Stomach smooth muscle (tissue), 2 donors: ENCODE measurements around the gene JAK2.

Experiments used
- H3K27ac ChIP-seq: one replicate; pipeline ENCODE4 v1.7.0; 2013; ENCODE audit warnings: mild to moderate bottlenecking, low read length, inconsistent platforms
- H3K27me3 ChIP-seq, 2 donors: one replicate each; pipeline ENCODE4 v1.7.0; 2013; ENCODE audit warnings: low read length in 2 of 2; ENCODE audit not compliant: insufficient read depth in 2 of 2, control insufficient read depth in 1 of 2
- H3K36me3 ChIP-seq, 2 donors: one replicate each; pipeline ENCODE4 v1.7.0; 2013; ENCODE audit warnings: low read length in 2 of 2; ENCODE audit not compliant: control insufficient read depth in 2 of 2, insufficient read depth in 2 of 2
- H3K4me1 ChIP-seq: one replicate; pipeline ENCODE4 v1.7.0; 2013; ENCODE audit warnings: low read length; ENCODE audit not compliant: control insufficient read depth, insufficient read depth
- H3K4me3 ChIP-seq, 2 donors: one replicate each; pipeline ENCODE4 v1.7.0; 2013; ENCODE audit warnings: low read length in 2 of 2
- H3K9ac ChIP-seq, 2 donors: one replicate each; pipeline ENCODE4 v1.7.0; 2013; ENCODE audit warnings: low read length in 2 of 2, mild to moderate bottlenecking in 1 of 2
- H3K9me3 ChIP-seq, 2 donors: one replicate each; pipeline ENCODE4 v1.7.0; 2013; ENCODE audit warnings: low read length in 2 of 2; ENCODE audit not compliant: control insufficient read depth in 2 of 2
- donor health status: healthy.
- donor health status: Pancreatic carcinoma.

The JAK2 gene

DNA sequence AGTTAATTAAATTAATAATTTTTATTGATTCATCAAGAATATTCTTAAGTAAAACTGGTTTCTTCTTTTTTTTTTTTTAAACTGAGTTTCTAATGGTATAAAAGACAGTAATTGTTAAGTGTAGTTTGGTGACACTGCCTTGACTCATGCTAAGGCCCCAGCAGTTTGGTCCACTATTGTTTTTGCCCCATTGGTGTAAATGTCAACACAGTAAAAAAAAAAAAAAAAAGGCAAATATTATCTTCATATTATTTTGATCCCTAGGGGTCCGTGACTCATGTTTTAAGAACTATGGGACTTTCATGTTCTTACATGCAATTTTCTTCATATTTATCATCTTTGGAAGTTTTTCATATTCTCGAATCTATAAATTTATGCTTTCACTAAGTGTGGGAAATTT, 29.2 kb upstream of the JAK2 start:
- H3K4me3 ChIP-seq: no peak overlapping the region
- H3K36me3 ChIP-seq: no peaks in the 10 kb centered on the region
- no peak overlapping the region for H3K27ac ChIP-seq
- no peak overlapping the region for H3K9ac ChIP-seq
- no peaks in the 10 kb centered on the region for H3K27me3 ChIP-seq
- no peaks in the 10 kb centered on the region for H3K9me3 ChIP-seq
- no peaks in the 10 kb centered on the region for H3K4me1 ChIP-seq

DNA sequence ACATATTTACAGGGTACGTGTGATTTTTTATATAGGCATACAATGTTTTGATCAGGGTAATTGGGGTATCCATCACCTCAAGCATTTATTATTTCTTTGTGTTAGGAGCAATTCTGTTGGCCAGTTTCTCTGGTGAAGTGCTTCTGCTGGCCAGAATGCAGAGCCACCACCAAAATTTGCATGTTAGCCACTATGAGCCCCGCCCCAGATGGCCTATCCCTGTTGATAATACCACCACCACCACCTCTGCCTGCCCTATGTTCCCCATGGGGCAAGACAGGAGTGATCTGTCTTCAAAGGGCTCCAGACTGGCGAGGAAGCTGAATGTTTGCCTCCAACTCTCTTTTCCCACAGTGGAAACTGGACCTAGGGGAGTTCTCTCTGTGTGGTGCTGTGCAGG, 26.0 kb upstream of the JAK2 start:
- H3K27ac ChIP-seq: no peak overlapping the region
- no peaks in the 10 kb centered on the region for H3K36me3 ChIP-seq

DNA sequence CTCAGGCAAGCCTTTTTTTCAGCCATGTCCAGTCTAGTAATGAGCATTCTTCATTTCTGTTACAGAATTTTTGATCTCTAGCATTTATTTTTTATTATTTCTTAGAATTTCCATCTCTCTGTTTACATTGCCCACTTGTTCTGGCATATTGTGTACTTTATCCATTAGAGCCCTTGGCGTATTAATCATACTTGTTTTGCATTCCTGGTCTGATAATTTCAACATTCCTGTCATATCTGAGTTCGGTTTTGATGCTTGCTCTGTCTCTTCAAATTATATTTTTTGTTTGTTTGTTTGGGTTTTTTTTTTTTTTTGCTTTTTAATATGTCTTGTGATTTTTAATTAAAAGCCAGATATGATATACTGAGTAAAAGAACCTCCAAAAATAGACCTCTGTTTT, 23.0 kb upstream of the JAK2 start:
- H3K4me3 ChIP-seq: no peak overlapping the region
- H3K27me3 ChIP-seq: no peaks in the 10 kb centered on the region
- no peaks in the 10 kb centered on the region for H3K9me3 ChIP-seq
- H3K27ac ChIP-seq: no peak overlapping the region
- H3K36me3 ChIP-seq: no peaks in the 10 kb centered on the region
- no peaks in the 10 kb centered on the region for H3K4me1 ChIP-seq
- no peak overlapping the region for H3K9ac ChIP-seq

More for the DNA sequence above, 26.0 kb upstream of the JAK2 start:
- Histone ChIP-seq H3K9ac (no peak overlapping the region), H3K9me3 (no peaks in the 10 kb centered on the region), H3K4me3 (no peak overlapping the region), H3K27me3 (no peaks in the 10 kb centered on the region), H3K4me1 (no peaks in the 10 kb centered on the region)

DNA sequence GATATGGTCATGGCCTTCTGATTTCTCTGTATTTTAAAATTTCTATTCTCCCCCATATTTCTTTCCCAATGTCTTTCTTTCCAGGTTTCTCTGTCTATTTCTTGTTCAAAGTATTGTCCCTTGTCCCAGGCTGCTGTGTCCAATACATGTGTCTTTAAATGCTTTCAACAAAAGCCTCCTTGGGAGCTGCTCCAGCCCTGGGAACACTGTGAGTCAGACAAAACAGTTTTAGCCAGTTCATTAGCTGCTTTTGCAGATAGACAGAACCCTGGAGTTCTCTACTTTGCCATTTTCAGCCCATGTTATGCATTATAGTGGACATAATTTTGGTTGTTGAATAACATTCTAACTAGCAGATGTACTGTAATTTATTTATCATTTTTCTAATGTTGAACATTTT, 20.5 kb upstream of the JAK2 start:
- Histone ChIP-seq H3K36me3 (no peaks in the 10 kb centered on the region), H3K27me3 (no peaks in the 10 kb centered on the region), H3K9ac (no peak overlapping the region), H3K4me1 (no peaks in the 10 kb centered on the region), H3K27ac (no peak overlapping the region), H3K9me3 (no peaks in the 10 kb centered on the region), H3K4me3 (no peak overlapping the region)

- Histone ChIP-seq H3K36me3 (no peaks in the 10 kb centered on the region), H3K27me3 (no peaks in the 10 kb centered on the region), H3K27ac (no peak overlapping the region), H3K9ac (no peak overlapping the region), H3K9me3 (no peaks in the 10 kb centered on the region), H3K4me3 (no peak overlapping the region), H3K4me1 (no peaks in the 10 kb centered on the region)
These were observed 19.8 kb upstream of the JAK2 start for GRCh38 chr9:4965174-4965821.

- no peak overlapping the region for H3K4me3 ChIP-seq
- no peaks in the 10 kb centered on the region for H3K36me3 ChIP-seq
- no peaks in the 10 kb centered on the region for H3K9me3 ChIP-seq
- H3K4me1 ChIP-seq: no peaks in the 10 kb centered on the region
- no peaks in the 10 kb centered on the region for H3K27me3 ChIP-seq
- H3K9ac ChIP-seq: no peak overlapping the region
- H3K27ac ChIP-seq: no peak overlapping the region
These were observed 17.5 kb upstream of the JAK2 start for GRCh38 chr9:4967523-4967922.

DNA sequence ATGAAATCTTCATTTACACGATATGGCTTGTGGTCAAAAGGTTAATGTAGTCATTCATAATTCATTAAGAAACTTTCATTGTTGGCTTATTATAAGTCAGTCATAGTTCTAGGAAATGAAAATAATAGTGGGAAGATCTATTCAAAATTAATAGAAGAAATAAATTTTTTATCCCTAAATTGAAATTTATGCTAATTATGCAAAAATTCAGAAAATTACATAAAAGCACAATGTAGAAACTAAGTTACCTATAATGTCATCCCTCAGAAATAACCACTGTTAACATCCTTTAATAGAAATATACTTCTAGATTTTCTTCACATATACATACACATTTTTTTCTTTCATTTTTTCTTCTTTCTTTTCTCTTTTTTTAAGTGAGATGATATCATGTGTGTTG, 15.9 kb upstream of the JAK2 start:
- H3K4me1 ChIP-seq: no peaks in the 10 kb centered on the region
- H3K27ac ChIP-seq: no peak overlapping the region
- H3K9ac ChIP-seq: no peak overlapping the region
- no peak overlapping the region for H3K4me3 ChIP-seq
- H3K36me3 ChIP-seq: no peaks in the 10 kb centered on the region
- no peaks in the 10 kb centered on the region for H3K9me3 ChIP-seq
- H3K27me3 ChIP-seq: no peaks in the 10 kb centered on the region

GRCh38 chr9:4970970-4971641, 14.0 kb upstream of the JAK2 start:
- Histone ChIP-seq H3K4me1 (no peaks in the 10 kb centered on the region), H3K4me3 (no peak overlapping the region), H3K27ac (no peak overlapping the region), H3K9me3 (no peaks in the 10 kb centered on the region), H3K27me3 (no peaks in the 10 kb centered on the region), H3K9ac (no peak overlapping the region), H3K36me3 (no peaks in the 10 kb centered on the region)

GRCh38 chr9:4973246-4973645, 11.8 kb upstream of the JAK2 start:
- no peak overlapping the region for H3K27ac ChIP-seq
- H3K4me1 ChIP-seq: no peaks in the 10 kb centered on the region
- no peaks in the 10 kb centered on the region for H3K9me3 ChIP-seq
- H3K36me3 ChIP-seq: no peaks in the 10 kb centered on the region
- H3K27me3 ChIP-seq: no peaks in the 10 kb centered on the region
- H3K9ac ChIP-seq: no peak overlapping the region
- H3K4me3 ChIP-seq: no peak overlapping the region

DNA sequence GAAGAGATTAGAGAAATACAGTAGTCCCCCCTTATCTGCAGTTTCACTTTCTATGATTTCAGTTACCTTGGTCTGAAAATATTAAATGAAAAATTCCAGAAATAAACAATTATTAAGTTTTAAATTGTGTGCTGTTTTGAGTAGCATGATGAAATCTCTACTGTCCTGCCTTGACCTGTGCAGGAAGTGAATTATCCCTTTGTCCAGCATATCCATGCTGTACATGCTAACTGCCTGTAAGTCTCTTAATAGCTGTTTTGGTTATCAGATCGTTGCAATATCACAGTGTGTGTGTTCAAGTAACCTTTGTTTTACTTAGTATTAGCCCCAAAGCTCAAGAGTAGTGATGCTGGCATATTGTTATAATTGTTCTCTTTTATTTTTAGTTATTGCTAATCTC, 11.2 kb upstream of the JAK2 start:
- Histone ChIP-seq H3K36me3 (no peaks in the 10 kb centered on the region), H3K27me3 (no peaks in the 10 kb centered on the region), H3K27ac (no peak overlapping the region), H3K4me3 (no peak overlapping the region), H3K4me1 (no peaks in the 10 kb centered on the region), H3K9ac (no peak overlapping the region), H3K9me3 (no peaks in the 10 kb centered on the region)

- no peak overlapping the region for H3K9ac ChIP-seq
- H3K27me3 ChIP-seq: no peaks in the 10 kb centered on the region
- H3K4me1 ChIP-seq: peaks cover 7% of the 10 kb centered on the region
- no peaks in the 10 kb centered on the region for H3K36me3 ChIP-seq
- H3K9me3 ChIP-seq: no peaks in the 10 kb centered on the region
- H3K4me3 ChIP-seq: no peak overlapping the region
- H3K27ac ChIP-seq: no peak overlapping the region
These were observed 5.8 kb upstream of the JAK2 start for GRCh38 chr9:4979239-4979638.
